ENCODE data around the gene AP4S1. TPM values are rescaled to one million over a fixed set of nuclear protein-coding genes. Genes with fewer than 3 reads are reported as not detected.

The AP4S1 gene
- total RNA-seq, 1 donor from 2014 or later: 14.6 TPM

DNA sequence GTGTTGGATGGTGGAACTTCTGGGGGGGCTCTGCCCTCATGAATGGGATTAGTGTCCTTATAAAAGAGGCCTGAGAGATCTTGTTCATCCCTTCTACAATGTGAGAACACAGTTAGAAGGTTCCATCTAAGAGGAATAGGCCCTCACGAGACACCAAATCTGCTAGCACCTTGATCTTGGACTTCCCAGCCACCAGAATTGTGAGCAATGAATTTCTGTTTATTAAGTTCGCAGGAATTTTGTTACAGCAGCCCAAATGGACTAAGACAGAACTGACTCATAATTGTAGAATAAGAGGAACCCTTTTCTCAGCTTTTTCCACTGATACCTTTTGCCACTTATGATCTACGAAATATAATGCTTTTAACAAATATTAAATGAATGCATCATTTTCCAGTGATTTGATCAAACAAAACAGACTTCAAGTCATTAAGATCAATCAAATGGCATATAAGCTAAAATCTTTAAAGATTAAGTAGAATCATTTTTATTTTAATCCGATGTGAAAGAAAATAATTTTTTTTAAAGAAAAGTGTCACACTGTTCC lies 113.9 kb downstream of the AP4S1 start:
- Histone ChIP-seq H3K27ac (ENCODE audit: low read depth, low read length) (no peak overlapping the region), H3K9me3 (ENCODE audit: control insufficient read depth in 3 of 3, low read length in 3 of 3) (no peaks in the 10 kb centered on the region), H3K36me3 (ENCODE audit: control insufficient read depth in 3 of 3, insufficient read depth in 3 of 3, low read length in 3 of 3) (peaks cover 31 to 52% (median 35%) of the 10 kb centered on the region in 3 donors), H3K4me1 (ENCODE audit: control insufficient read depth in 3 of 3, insufficient read depth in 3 of 3, low read length in 3 of 3) (peaks cover 4 to 5% (median 5%) of the 10 kb centered on the region in 3 donors), H3K4me3 (ENCODE audit: low read length in 3 of 3) (no peak overlapping the region), H3K27me3 (ENCODE audit: control insufficient read depth in 3 of 3, insufficient read depth in 3 of 3, low read length in 3 of 3) (no peaks in the 10 kb centered on the region), H3K9ac (ENCODE audit: low read depth in 1 of 3, low read length in 3 of 3) (no peak overlapping the region)

DNA sequence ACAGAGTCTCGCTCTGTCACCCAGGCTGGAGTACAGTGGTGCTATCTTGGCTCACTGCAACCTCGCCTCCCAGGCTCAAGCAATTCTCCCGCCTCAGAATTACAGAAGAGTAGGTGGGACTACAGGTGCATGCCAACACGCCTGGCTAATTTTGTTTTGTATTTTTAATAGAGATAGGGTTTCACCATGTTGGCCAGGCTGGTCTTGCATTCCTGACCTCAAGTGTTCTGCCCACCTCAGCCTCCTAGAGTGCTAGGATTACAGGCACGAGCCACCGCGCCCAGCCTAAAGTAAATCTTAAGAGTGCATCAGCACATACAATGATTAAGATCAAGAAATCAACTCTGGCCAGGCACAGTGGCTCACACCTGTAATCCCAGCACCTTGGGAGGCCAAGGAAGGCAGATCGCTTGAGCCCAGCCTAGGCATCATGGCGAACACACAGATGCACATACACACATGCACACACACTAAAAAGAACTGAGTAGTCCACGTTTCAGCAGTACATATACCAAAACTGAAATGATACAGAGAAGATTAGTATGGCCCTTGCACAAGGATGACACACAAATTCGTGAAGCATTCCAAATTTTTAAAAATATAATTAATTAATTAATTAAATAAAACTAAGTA lies 117.1 kb downstream of the AP4S1 start:
- Histone ChIP-seq H3K27me3 (ENCODE audit: control insufficient read depth in 3 of 3, insufficient read depth in 3 of 3, low read length in 3 of 3) (no peaks in the 10 kb centered on the region), H3K9ac (ENCODE audit: low read depth in 1 of 3, low read length in 3 of 3) (peak overlapping the region in 1 of 3 donors; percentile 20), H3K36me3 (ENCODE audit: control insufficient read depth in 3 of 3, insufficient read depth in 3 of 3, low read length in 3 of 3) (peaks cover 32 to 51% (median 39%) of the 10 kb centered on the region in 3 donors), H3K4me1 (ENCODE audit: control insufficient read depth in 3 of 3, insufficient read depth in 3 of 3, low read length in 3 of 3) (peaks cover 4 to 5% (median 5%) of the 10 kb centered on the region in 3 donors), H3K27ac (ENCODE audit: low read depth, low read length) (no peak overlapping the region), H3K4me3 (ENCODE audit: low read length in 3 of 3) (no peak overlapping the region), H3K9me3 (ENCODE audit: control insufficient read depth in 3 of 3, low read length in 3 of 3) (no peaks in the 10 kb centered on the region)

Small RNAs within 50 kb of the gene (small RNA-seq; reads per million reads assigned to genes)
- 0.60 reads per million, percentile 67 among the genes with 10 or more reads in this experiment for gene MIR624
- gene RNU6-541P: not detected

Other genes starting within 250 kb of the AP4S1 start
- 3.1 TPM for gene COCH, start 151.1 kb upstream of the AP4S1 start, total RNA-seq
- gene STRN3, start 730 bp downstream of the AP4S1 start, total RNA-seq: 69.9 TPM
- 234 TPM for gene HECTD1, start 182.1 kb downstream of the AP4S1 start, total RNA-seq